ENCODE results near the gene PPP3CA.

The PPP3CA gene

DNA sequence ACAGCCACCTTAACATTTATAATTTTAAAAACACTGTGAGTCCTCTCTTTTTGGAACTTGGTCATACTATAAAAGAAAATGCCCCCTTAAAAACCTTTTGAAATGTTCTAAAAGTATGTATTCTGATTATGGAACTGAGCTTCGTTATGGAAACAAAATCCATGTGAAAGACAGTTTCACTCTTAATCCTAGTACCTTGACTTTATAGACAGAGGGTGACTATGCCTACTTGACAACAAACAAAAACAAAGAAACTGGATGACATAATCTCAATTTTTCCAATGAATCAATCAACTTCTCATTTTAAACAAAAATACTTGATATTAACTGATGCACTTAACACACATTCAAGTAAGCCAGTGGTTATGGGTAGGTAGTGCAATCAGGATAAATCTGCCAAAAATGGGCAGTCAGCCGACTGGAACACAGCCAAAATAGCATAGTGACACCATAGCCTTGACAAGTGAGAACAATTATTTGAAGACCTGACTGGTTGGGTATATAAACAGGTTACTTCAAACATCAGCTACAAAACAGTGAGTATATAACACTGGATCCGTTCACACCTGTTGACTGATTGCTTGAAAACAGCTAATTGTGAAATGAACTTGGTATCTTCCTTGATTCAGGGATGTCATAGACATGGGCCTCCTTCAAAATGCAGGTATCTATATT, 265.5 kb downstream of the PPP3CA start:
- no peak for DNase-seq

DNA sequence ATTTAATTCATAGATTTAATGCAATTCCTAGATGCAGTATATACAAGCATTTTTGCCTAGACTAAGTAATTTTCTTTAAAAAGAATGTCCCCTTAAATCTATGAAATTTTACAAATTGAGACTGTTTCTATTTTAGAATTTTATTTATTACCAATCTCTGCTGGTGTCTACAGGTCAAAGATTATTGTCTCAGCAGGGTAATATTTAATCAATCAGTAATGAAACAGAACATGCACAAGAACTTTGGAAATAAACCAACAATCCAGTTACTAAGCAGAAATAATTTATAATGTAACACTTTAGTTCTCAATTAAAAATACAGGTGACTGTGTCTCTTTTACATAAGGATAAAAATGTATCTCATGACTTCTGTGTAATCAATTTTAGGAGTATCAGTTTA, 266.2 kb downstream of the PPP3CA start:
- DNase-seq = no peak

GRCh38 chr4:101078950-101079349, 268.4 kb downstream of the PPP3CA start:
- DNase-seq = no peak

DNA sequence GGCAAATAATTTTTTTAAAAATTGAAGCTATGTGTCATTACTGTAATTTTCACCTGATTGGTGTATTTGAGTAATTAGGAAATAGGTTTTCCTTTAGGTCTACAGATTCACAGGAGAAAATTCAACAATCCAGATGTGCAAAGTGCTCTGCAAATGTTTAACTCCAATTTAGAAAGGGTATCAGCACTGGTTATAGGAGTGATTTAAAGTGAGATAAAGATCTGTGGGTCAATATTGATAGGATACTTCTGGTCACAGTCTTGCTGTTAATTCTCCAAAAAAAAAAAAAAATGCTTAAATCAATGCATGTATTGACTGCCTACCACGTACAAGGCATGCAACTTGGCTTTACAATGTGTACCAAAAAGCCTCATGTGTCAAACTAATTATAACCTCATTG, 271.3 kb downstream of the PPP3CA start:
- DNase-seq = no peak

GRCh38 chr4:101075536-101075935, 271.8 kb downstream of the PPP3CA start:
- no peak for DNase-seq

DNA sequence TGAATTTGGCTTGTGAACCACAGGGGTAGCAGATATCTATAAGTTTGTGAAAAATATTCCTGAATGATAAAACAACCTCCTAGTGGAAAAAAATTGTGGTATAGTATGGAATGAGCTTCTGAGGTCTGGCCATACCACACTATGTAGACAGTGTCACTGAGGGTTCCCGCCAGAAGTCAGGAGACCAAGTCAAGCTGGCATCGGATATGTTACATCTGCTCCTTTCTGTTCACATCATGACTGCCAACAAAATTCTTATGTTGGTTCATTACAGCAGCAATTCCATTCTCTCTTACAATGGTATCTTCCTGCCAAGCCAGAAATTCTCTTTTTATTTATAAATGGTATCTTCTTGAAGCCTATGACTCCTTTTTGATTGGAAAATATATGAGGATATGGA, 273.0 kb downstream of the PPP3CA start:
- DNase-seq = no peak

DNA sequence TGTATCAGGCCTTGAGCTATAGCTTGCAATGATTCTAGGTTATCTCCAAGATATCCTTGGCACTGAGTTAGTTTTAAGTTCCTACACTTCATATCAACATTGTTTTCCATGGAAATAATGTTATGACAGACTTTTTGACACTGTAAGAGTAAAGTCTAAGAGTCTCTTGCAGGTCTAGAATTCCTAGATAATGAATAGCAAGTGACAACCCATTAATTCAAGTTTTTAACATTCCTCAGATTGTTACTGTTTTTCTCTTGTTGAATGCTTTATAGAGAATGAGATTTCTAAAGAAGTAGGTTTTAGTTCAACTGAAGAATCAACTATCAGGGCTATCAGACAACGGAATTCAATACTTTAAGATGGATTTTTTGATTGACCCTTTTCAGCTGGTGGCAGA, 276.1 kb downstream of the PPP3CA start:
- DNase-seq = peak; percentile 17

GRCh38 chr4:101068115-101068514, 279.2 kb downstream of the PPP3CA start:
- no peak for DNase-seq

- DNase-seq = no peak
Measured at GRCh38 chr4:101067383-101067782, 279.9 kb downstream of the PPP3CA start.

GRCh38 chr4:101066626-101067170, 280.6 kb downstream of the PPP3CA start:
- DNase-seq = no peak

GRCh38 chr4:101065935-101066485, 281.3 kb downstream of the PPP3CA start:
- no peak for DNase-seq

GRCh38 chr4:101065346-101065745, 282.0 kb downstream of the PPP3CA start:
- no peak for DNase-seq

- DNase-seq = no peak
Measured at GRCh38 chr4:101064541-101065180, 282.7 kb downstream of the PPP3CA start.

DNA sequence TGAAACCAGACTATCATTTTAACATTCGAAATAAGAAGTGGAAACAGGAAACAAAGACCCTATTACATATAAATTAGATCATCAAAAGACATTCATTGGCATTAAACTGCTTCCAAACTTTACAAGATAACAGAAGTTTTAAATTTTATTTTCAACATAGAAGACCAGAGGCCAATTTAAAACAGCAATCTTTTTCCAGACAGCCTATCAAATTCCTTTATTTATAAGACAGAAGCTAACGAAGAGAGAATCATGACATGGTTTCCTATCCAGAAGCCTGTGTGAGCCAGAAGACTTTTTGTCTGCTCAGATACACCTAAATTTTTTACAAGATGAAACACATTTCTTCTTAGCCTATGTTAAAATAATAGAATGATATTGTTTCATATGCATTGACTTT, 291.9 kb downstream of the PPP3CA start:
- no peak for DNase-seq

DNA sequence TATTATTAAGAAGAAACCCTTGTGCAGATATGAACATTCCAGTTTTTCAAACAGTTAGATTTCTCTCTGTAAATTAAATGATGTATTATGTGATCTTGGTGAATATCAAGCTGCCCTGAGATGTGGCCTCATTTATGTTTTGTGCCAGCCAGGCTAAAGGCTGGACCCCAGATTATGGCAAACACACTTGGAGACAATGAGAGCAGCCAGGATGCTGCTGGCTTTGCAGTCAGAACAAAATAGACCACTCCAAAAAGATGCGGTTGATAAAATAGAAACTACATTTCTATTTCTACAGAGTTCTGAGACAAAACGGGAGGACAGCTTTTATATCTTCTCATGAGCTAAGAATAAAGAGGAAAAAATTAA, 296.5 kb downstream of the PPP3CA start:
- DNase-seq = no peak

DNA sequence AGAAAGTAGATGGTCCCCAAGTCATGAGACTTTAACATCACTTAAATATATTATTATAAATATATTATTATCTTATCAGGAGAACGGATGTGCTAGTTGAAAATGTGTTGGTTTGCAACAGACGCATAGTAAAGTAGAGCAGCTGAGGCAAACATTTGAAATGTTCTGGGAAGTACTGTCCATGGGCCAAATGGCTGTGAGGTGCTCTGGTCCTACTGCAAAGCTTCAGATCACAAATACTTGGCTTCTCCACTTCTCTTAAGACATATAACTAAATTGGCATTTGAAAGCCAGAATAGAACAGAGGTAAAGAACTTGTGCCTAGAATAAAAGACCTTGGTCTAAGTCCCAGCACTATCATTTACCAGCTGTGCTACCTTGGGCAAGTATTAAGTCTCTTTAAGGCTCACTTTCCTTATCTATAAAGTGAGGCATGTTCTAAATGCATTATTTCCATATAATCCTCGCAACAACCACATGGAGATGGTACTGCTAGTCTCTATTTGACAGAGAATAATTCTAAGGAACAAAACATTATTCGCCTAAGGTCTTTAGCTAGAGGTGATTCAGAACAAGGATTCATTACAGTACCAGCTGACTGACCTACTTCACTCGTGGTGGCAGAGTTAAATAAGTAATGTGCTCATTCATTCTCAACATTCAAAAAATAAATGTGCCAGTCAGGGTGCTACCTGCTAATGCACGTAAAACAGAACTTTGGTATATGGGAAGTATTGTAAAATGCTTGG, 297.1 kb downstream of the PPP3CA start:
- no peak for DNase-seq

- no peak for DNase-seq
Measured at GRCh38 chr4:101049549-101050001, 297.8 kb downstream of the PPP3CA start.

DNA sequence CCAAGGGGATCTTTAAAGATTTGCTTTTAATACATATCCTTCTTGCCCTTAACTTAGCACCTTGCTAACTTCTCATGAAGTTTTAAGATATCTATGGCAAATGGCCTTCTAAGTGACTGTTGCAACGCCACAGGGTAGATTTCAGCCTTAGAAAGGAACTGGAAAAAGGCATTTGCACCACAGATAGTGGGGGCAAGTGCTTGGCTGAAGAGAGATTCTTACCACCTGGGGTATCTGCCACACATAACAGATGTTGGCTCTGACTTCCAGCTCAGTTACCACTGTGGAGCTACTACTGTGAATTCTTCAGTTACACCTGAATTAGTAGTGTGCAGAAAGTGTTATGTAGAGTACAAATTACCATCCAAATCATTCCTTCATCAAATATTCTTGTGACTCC, 302.6 kb downstream of the PPP3CA start:
- no peak for DNase-seq

DNA sequence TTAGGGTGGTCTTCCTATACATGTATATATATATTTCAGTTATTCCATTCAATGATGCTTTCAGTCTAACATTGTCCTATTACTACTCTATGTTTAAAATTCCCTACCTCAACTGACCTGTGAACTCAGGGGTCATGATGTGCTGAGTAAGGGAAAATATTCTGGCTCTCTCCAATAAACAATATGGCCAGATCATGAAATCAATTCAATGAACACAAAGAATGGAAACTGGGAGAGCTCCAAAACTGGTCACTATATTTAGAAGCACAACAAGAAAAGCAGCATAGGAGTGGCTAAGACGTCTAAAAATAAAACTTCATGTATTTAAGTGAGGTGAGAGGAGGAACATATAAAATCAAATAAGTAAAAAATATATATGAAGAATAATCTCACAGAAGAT, 304.5 kb downstream of the PPP3CA start:
- no peak for DNase-seq

DNA sequence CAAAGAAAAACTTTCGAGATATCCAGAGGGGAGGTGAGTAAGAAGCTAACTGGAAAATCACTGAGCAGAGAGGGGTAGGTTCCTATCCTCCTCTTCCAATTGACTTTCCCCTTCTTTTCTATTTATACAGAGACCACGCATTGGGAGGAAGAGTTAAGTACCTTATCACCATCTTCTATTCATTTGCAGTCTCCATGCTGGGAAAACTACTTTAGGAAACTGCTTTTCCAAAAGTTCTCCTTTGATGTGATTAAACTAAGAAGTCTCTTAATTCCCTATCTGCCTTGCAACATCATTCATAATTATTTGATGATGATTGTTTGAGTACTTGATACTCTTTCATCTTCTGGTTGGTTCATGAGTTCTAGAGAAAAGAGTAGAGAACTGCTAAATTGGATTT, 306.6 kb downstream of the PPP3CA start:
- no peak for DNase-seq

- no peak for DNase-seq
Measured at GRCh38 chr4:101039367-101039766, 308.0 kb downstream of the PPP3CA start.

GRCh38 chr4:101037938-101038413, 309.4 kb downstream of the PPP3CA start:
- DNase-seq = no peak

GRCh38 chr4:101037249-101037648, 310.1 kb downstream of the PPP3CA start:
- peak; percentile 26 for DNase-seq

Measured in fibroblast of skin of right quadriceps (primary cell).